Upper lobe of left lung (tissue), 6 donors: ENCODE measurements around the gene BDNF. TPM values are rescaled to one million over a fixed set of nuclear protein-coding genes. Genes with fewer than 3 reads are reported as not detected.

Experiments used
- ATAC-seq, 2 donors: fragments of 200-7000 bp; cut with Tn5 transposase; one replicate each; pipeline ENCODE4 v1.9.1; 2022; ENCODE audit warnings: mild to moderate bottlenecking in 2 of 2, moderate library complexity in 2 of 2; ENCODE audit not compliant: low FRiP score in 2 of 2
- DNase-seq, 2 donors: peaks; one replicate each; pipeline ENCODE4 v3.0.0-alpha.2; 2019 to 2020
- H3K27ac ChIP-seq, 4 donors: fragments of 200-600 bp; sonication (generic); one replicate each; pipeline ENCODE4 v1.5.1; 2016 to 2019
- H3K27me3 ChIP-seq, 4 donors: fragments of 200-600 bp; sonication (generic); one replicate each; pipeline ENCODE4 v1.5.1; 2017 to 2019
- H3K36me3 ChIP-seq, 4 donors: fragments of 200-600 bp; sonication (generic); one replicate each; pipeline ENCODE4 v1.5.1; 2016 to 2019
- H3K4me1 ChIP-seq, 4 donors: fragments of 200-600 bp; sonication (generic); one replicate each; pipeline ENCODE4 v1.5.1; 2018 to 2019
- H3K4me3 ChIP-seq, 4 donors: fragments of 200-600 bp; sonication (generic); one replicate each; pipeline ENCODE4 v1.5.1; 2017 to 2019; ENCODE audit warnings: mild to moderate bottlenecking in 2 of 4, moderate library complexity in 1 of 4
- H3K9me3 ChIP-seq, 4 donors: fragments of 200-600 bp; sonication (generic); one replicate each; pipeline ENCODE4 v1.5.1; 2018 to 2019
- CTCF ChIP-seq, 6 experiments: fragments of 450-650 bp in 4 of 6; fragments of 200-600 bp in 2 of 6; sonication (generic) in 2 of 6; IDR thresholded peaks; one replicate each; pipeline ENCODE4 v1.5.1; 2016 to 2019; ENCODE audit warnings: antibody characterized with exemption in 6 of 6
- EP300 ChIP-seq, 4 donors: sonication (generic); formaldehyde crosslinking; IDR thresholded peaks; one replicate each; pipeline ENCODE4 v1.5.1; 2017; ENCODE audit warnings: antibody characterized with exemption in 4 of 4, control low read depth in 2 of 4
- POLR2A ChIP-seq, 4 donors: fragments of 450-650 bp; IDR thresholded peaks; one replicate each; pipeline ENCODE4 v1.5.1; 2016 to 2017; ENCODE audit warnings: antibody characterized with exemption in 4 of 4, mild to moderate bottlenecking in 2 of 4
- POLR2AphosphoS5 ChIP-seq, 2 donors: sonication (generic); formaldehyde crosslinking; IDR thresholded peaks; one replicate each; pipeline ENCODE4 v1.5.1; 2017; ENCODE audit warnings: antibody characterized with exemption in 2 of 2
- WGBS, 2 donors: methylation state at CpG; one replicate each; pipeline ENCODE4 v1.1.5; 2017 to 2018; 5-methylcytosine and 5-hydroxymethylcytosine counted together
- total RNA-seq, 6 donors: library from RNA; depleted of rRNA in 4 of 6; stranded (reverse); fragments of >200 nt in 4 of 6; gene quantifications; one replicate each; pipeline versions ENCODE4 v1.1.0 to v1.2.1, GENCODE V29; 2016 to 2021
- donor health status: DM: no; HTN: no; CAD: no; lungs with moderate emphysema.
- donor health status: DM: no; HTN: yes; CAD: no; lungs with severe emphysema.

Gene BDNF
- total RNA-seq, 6 donors from 2014 or later, result 1.0 to 5.4 (median 3.8) TPM

DNA sequence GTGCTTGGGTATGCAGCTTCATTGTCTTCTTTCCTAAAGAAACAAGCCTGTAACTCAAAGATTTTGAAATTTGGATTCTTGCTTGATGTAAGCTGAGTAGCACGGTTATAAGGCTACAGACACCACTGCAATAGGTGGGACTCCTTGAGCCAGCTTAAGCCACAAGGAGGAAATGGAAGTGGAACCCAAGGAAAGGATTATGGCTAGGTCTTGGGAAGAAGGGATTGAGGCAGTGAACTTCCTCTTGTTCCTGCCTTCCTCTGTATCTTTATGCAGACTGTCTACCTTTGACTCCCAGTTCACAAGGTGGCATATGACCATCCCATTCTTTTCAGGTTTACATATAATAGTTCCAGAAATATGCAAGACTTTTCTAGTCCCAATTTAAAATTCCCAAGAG lies 72.3 kb downstream of the BDNF start:
- TF ChIP-seq EP300 (IDR thresholded peaks at IDR 0.05) (no peak), CTCF (IDR thresholded peaks at IDR 0.05) (no peak), POLR2A (IDR thresholded peaks at IDR 0.05) (no peak), POLR2AphosphoS5 (IDR thresholded peaks at IDR 0.05) (no peak)
- Histone ChIP-seq H3K36me3 (no peaks in the 10 kb centered on the region), H3K4me3 (no peak overlapping the region), H3K9me3 (no peaks in the 10 kb centered on the region), H3K27ac (no peak overlapping the region), H3K27me3 (no peaks in the 10 kb centered on the region), H3K4me1 (no peaks in the 10 kb centered on the region)
- DNase-seq, result no peak
- WGBS, 2 donors, result 73 to 81% methylated on average over 1 of the region's 1 CpG
- ATAC-seq, result no peak

GRCh38 chr11:27626938-27627586 lies 73.2 kb downstream of the BDNF start:
- Histone ChIP-seq H3K4me3 (no peak overlapping the region), H3K4me1 (no peaks in the 10 kb centered on the region), H3K9me3 (no peaks in the 10 kb centered on the region), H3K27ac (no peak overlapping the region), H3K36me3 (no peaks in the 10 kb centered on the region), H3K27me3 (no peaks in the 10 kb centered on the region)
- 97 to 98% methylated on average over 4 of the region's 4 CpGs for WGBS, 2 donors
- ATAC-seq (no peak), DNase-seq (no peak)
- no peak for TF ChIP-seq CTCF (IDR thresholded peaks at IDR 0.05)
- no peak for TF ChIP-seq EP300 (IDR thresholded peaks at IDR 0.05)
- no peak for TF ChIP-seq POLR2A (IDR thresholded peaks at IDR 0.05)
- no peak for TF ChIP-seq POLR2AphosphoS5 (IDR thresholded peaks at IDR 0.05)

- Histone ChIP-seq H3K27me3 (no peaks in the 10 kb centered on the region), H3K4me1 (no peaks in the 10 kb centered on the region), H3K4me3 (no peak overlapping the region), H3K9me3 (no peaks in the 10 kb centered on the region), H3K27ac (no peak overlapping the region), H3K36me3 (no peaks in the 10 kb centered on the region)
- 82 to 84% methylated on average over 4 of the region's 4 CpGs for WGBS, 2 donors
- DNase-seq (no peak), ATAC-seq (no peak)
- TF ChIP-seq POLR2AphosphoS5 (IDR thresholded peaks at IDR 0.05), result no peak
- TF ChIP-seq EP300 (IDR thresholded peaks at IDR 0.05), result no peak
- no peak for TF ChIP-seq CTCF (IDR thresholded peaks at IDR 0.05)
- TF ChIP-seq POLR2A (IDR thresholded peaks at IDR 0.05), result no peak
Measured at GRCh38 chr11:27626269-27626937, 73.9 kb downstream of the BDNF start.

DNA sequence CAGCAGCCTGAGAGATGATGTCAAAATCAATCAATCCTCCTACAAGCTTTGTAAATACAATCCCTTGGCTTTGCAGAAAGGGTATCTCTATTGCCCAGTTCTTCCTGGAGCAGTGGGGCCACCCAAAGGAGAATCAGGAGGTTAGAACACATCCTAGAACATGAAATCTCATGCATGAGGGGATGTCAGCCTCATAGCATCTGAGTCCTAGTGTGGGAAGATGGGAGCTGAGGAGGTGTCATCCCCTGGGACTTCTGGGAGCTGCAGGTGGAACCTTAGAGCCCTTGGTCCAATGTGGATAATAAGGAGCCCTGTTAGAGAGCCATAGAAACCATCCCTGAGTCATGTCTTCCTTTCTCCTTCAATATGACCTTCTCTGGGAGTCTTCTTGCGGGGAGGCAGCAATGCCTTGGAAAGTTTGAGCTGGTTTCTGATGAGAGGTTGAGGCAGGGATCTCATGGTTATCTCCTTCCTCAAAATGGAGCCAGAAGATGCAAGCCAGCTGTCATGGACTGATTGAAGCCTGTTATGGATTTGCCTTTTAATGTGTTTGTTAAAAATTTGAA lies 74.8 kb downstream of the BDNF start:
- H3K36me3 ChIP-seq, result no peaks in the 10 kb centered on the region
- ATAC-seq, result no peak
- no peak for DNase-seq
- no peak overlapping the region for H3K4me3 ChIP-seq
- 90 to 100% methylated on average over 1 of the region's 1 CpG for WGBS, 2 donors
- no peaks in the 10 kb centered on the region for H3K4me1 ChIP-seq
- no peaks in the 10 kb centered on the region for H3K9me3 ChIP-seq
- H3K27me3 ChIP-seq, result no peaks in the 10 kb centered on the region
- TF ChIP-seq POLR2AphosphoS5 (IDR thresholded peaks at IDR 0.05) (no peak), POLR2A (IDR thresholded peaks at IDR 0.05) (no peak), CTCF (IDR thresholded peaks at IDR 0.05) (no peak), EP300 (IDR thresholded peaks at IDR 0.05) (no peak)
- H3K27ac ChIP-seq, result no peak overlapping the region
